Activated gamma-delta T cell (primary cell): ENCODE results near the gene PIP5KL1.

Source experiments
- DNase-seq: peaks from one replicate; lab custom pipeline; 2025; lab: John Stamatoyannopoulos, UW

The PIP5KL1 gene

GRCh38 chr9:127915801-127916719 lies 14.5 kb downstream of the PIP5KL1 start:
- no peak for DNase-seq

GRCh38 chr9:127915325-127915752 lies 15.2 kb downstream of the PIP5KL1 start:
- no peak for DNase-seq

GRCh38 chr9:127913682-127914081 lies 16.9 kb downstream of the PIP5KL1 start:
- DNase-seq, result no peak

- no peak for DNase-seq
Measured at GRCh38 chr9:127912882-127913281, 17.7 kb downstream of the PIP5KL1 start.

GRCh38 chr9:127912296-127912695 lies 18.3 kb downstream of the PIP5KL1 start:
- DNase-seq, result no peak

GRCh38 chr9:127910613-127911205 lies 19.9 kb downstream of the PIP5KL1 start:
- no peak for DNase-seq

- DNase-seq, result no peak
Measured at GRCh38 chr9:127909839-127910273, 20.7 kb downstream of the PIP5KL1 start.

- DNase-seq, result no peak
Measured at GRCh38 chr9:127908660-127908926, 22.0 kb downstream of the PIP5KL1 start.

- DNase-seq, result no peak
Measured at GRCh38 chr9:127907867-127908659, 22.5 kb downstream of the PIP5KL1 start.

- peak; percentile 46 for DNase-seq
Measured at GRCh38 chr9:127905788-127906191, 24.8 kb downstream of the PIP5KL1 start.

- no peak for DNase-seq
Measured at GRCh38 chr9:127905004-127905728, 25.4 kb downstream of the PIP5KL1 start.

- DNase-seq, result no peak
Measured at GRCh38 chr9:127904561-127905003, 26.0 kb downstream of the PIP5KL1 start.

- peak; percentile 30 for DNase-seq
Measured at GRCh38 chr9:127903557-127904475, 26.8 kb downstream of the PIP5KL1 start.

GRCh38 chr9:127899128-127899943 lies 31.2 kb downstream of the PIP5KL1 start, which contains the start of gene ST6GALNAC6:
TSS of gene ST6GALNAC6 (minus strand) at chr9:127899603. CDS start at chr9:127897981, 1,622 bp downstream.
- DNase-seq, result peak; percentile 61

- no peak for DNase-seq
Measured at GRCh38 chr9:127898433-127899127, 32.0 kb downstream of the PIP5KL1 start.

GRCh38 chr9:127897193-127897692 lies 33.3 kb downstream of the PIP5KL1 start:
- DNase-seq, result no peak

GRCh38 chr9:127896395-127897192 lies 34.0 kb downstream of the PIP5KL1 start:
- DNase-seq, result no peak

- no peak for DNase-seq
Measured at GRCh38 chr9:127895811-127896210, 34.8 kb downstream of the PIP5KL1 start.
